A673 (cell line): Measurements from ENCODE around the gene POLD2. TPM values are rescaled to one million over a fixed set of nuclear protein-coding genes. Genes with fewer than 3 reads are reported as not detected.

Experiments
- BruUV-seq: library from RNA; stranded (reverse); fragments of 400-500 nt; replicated peaks from 2 replicates; lab custom pipeline; 2021; lab: Mats Ljungman, UMichigan
- CTCF ChIA-PET: fragments of 300-600 bp; sonication (Branson Sonifier 250); formaldehyde crosslinking; loops from one replicate; lab custom pipeline; 2022; ENCODE audit warnings: antibody characterized with exemption; lab: Charles Lee
- POLR2A ChIA-PET: fragments of 300-600 bp; sonication (Branson Sonifier 250); formaldehyde crosslinking; loops from one replicate; lab custom pipeline; 2022; ENCODE audit warnings: antibody characterized with exemption; ENCODE audit not compliant: low non-redundant PET; lab: Charles Lee
- DNase-seq: peaks from one replicate; pipeline ENCODE4 v3.0.0-alpha.2; 2015; ENCODE audit warnings: low spot score
- H3K27ac ChIP-seq: fragments of 200-600 bp; sonication (generic); 2 replicates; pipeline ENCODE4 v1.5.1; 2016; ENCODE audit warnings: mixed run types, low read depth, mild to moderate bottlenecking, mixed read lengths, antibody characterized with exemption, low read length; ENCODE audit not compliant: poor library complexity, severe bottlenecking
- H3K27me3 ChIP-seq: fragments of 200-600 bp; sonication (generic); replicated peaks from 2 replicates; pipeline ENCODE4 v1.6.1; 2017; ENCODE audit warnings: mixed run types, low read depth, mild to moderate bottlenecking, mixed read lengths, antibody characterized with exemption, low read length; ENCODE audit not compliant: insufficient read depth, poor library complexity
- H3K36me3 ChIP-seq: fragments of 200-600 bp; sonication (generic); 2 replicates; pipeline ENCODE4 v1.6.1; 2016; ENCODE audit warnings: mixed run types, mild to moderate bottlenecking, mixed read lengths, antibody characterized with exemption, low read length; ENCODE audit not compliant: insufficient read depth, poor library complexity, severe bottlenecking
- H3K4me1 ChIP-seq: fragments of 200-600 bp; sonication (generic); 2 replicates; pipeline ENCODE4 v1.6.1; 2017; ENCODE audit warnings: mixed run types, mild to moderate bottlenecking, mixed read lengths, antibody characterized with exemption, low read length; ENCODE audit not compliant: insufficient read depth, poor library complexity, severe bottlenecking
- H3K4me3 ChIP-seq: fragments of 200-600 bp; sonication (generic); 2 replicates; pipeline ENCODE4 v1.5.1; 2016; ENCODE audit warnings: low read depth, mixed run types, mild to moderate bottlenecking, mixed read lengths, low read length; ENCODE audit not compliant: poor library complexity, severe bottlenecking
- H3K9me3 ChIP-seq: fragments of 200-600 bp; sonication (generic); 2 replicates; pipeline ENCODE4 v1.6.1; 2016; ENCODE audit warnings: mixed run types, low read depth, mild to moderate bottlenecking, mixed read lengths, antibody characterized with exemption, low read length; ENCODE audit not compliant: poor library complexity, severe bottlenecking
- EZH2 ChIP-seq: fragments of 200-600 bp; sonication (generic); IDR thresholded peaks from 2 replicates; pipeline ENCODE4 v1.6.1; 2017; ENCODE audit warnings: borderline replicate concordance, low read depth, mild to moderate bottlenecking, mixed read lengths, antibody characterized with exemption, low read length; ENCODE audit not compliant: poor library complexity, severe bottlenecking
- intact Hi-C: fragments of 100-400 bp; cut with micrococcal nuclease; formaldehyde crosslinking; loops from one replicate; pipeline ENCODE4 v1.10.0; 2022; ENCODE audit not compliant: unreplicated experiment
- microRNA-seq: library from miRNA; unstranded; fragments of <30 nt; microRNA quantifications from one replicate; pipeline ENCODE4 v1.2.0, GENCODE V29; 2021
- total RNA-seq: library from RNA; stranded (reverse); gene quantifications from 2 replicates; pipeline ENCODE4 v1.2.3, GENCODE V29; 2021
- TF ChIP-seq, protein P1 (sequence below): fragments of 300-800, 200-600 bp; sonication (generic); conservative IDR thresholded peaks from 2 replicates; pipeline ENCODE4 v1.5.1; 2017; ENCODE audit warnings: low read depth, mild to moderate bottlenecking, antibody characterized with exemption, low read length, moderate library complexity, mixed read lengths

The POLD2 gene
- total RNA-seq, 1 experiment from 2014 or later: 252 TPM

DNA sequence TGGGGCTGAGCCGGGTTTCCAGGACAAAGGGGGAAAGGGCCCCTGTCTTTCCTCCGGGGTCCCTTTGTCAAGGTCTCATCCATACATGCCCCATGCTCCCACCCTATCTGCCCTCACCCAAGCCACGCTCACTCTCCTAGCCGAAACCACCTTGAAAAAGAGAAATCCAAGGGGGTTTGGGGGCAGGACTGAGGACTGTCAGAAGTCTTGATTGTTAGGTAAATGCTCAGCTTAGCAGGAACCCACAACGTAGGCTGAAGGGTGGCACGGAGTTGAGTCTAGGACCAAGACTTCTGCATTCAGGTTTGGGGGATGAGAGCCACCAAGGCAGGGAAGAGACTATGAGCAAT lies 57.3 kb downstream of the POLD2 start:
- Histone ChIP-seq H3K4me1 (peaks cover 3% of the 10 kb centered on the region), H3K4me3 (no peak overlapping the region), H3K27ac (no peak overlapping the region), H3K36me3 (no peaks in the 10 kb centered on the region), H3K27me3 (no peaks in the 10 kb centered on the region), H3K9me3 (no peaks in the 10 kb centered on the region)
- BruUV-seq: no TSS peak
- DNase-seq: no peak
- ChIA-PET POLR2A (no interaction called here), CTCF (interaction anchor here (0.7 kb wide), 1 partner anchor 21 kb away, joined by 4 read pairs; no protein-coding TSS in a partner anchor)
- TF ChIP-seq, protein P1, sequence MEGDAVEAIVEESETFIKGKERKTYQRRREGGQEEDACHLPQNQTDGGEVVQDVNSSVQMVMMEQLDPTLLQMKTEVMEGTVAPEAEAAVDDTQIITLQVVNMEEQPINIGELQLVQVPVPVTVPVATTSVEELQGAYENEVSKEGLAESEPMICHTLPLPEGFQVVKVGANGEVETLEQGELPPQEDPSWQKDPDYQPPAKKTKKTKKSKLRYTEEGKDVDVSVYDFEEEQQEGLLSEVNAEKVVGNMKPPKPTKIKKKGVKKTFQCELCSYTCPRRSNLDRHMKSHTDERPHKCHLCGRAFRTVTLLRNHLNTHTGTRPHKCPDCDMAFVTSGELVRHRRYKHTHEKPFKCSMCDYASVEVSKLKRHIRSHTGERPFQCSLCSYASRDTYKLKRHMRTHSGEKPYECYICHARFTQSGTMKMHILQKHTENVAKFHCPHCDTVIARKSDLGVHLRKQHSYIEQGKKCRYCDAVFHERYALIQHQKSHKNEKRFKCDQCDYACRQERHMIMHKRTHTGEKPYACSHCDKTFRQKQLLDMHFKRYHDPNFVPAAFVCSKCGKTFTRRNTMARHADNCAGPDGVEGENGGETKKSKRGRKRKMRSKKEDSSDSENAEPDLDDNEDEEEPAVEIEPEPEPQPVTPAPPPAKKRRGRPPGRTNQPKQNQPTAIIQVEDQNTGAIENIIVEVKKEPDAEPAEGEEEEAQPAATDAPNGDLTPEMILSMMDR: no peak
- TF ChIP-seq EZH2: no peak
- intact Hi-C loops: no loop called here

DNA sequence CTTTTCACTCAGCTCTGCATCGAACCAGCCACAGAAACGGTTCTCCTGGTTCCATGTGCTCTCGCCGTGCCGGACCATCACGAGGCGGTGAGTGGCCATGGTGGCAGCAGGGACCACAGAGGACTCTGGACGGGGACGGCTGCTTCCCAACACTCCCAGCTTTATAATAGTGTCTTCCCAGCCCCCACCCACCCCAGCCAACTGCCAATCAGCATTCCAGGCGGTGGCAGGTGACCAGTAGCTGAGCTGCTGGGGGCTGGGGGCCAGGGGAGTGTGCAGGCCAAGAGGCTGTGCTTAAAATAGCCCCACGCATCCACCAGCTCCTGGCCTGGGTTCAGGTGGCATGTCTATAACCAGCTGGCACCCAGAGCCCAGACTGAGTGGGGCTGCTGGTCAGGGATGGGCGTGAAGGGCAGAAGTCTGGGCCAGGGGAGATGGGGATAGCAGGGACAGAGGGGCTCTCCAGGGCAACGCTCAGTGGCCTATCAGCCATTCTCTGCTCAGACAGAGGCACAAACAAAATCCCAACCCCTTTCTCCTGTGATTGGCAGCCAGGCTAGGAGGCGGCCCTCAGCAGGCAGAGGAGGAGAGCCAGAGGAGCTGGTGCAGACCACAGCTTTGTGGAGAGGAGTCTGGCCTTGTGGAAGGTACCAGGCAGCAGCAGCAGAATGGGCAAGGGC lies 57.8 kb downstream of the POLD2 start, which contains the start of gene PGAM2:
PGAM2 (minus strand) TSS at position 137 of the 680 bp plus-strand sequence; CDS start at position 99, 38 bp downstream.
- H3K4me3 ChIP-seq: no peak within 1 kb of the TSS

DNA sequence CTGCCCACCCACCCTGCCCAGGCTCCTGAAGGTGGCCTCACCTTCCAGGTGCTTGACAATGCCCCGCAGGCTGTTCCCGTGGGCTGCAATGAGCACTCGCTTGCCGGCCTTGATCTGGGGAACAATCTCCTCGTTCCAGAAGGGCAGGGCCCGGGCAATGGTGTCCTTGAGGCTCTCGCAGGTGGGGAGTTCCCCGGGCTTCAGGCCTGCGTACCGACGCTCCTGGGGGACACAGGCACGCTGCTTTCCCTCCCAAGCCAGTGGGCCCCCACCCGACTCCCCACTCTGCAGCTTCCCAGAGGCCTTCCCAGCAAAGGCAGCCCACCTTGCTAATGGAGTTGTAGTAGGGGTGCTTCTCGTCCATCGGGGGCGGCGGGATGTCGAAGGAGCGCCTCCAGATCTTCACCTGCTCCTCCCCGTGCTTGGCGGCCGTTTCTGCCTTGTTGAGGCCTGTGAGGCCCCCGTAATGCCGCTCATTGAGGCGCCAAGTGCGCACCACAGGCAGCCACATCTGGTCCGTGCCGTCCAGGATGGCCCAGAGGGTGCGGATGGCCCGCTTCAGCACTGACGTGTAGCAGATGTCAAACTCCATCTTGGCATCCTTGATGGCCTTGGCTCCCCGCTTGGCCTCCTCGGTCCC lies 58.4 kb downstream of the POLD2 start:
- CTCF ChIA-PET: no interaction called here
- POLR2A ChIA-PET: no interaction called here
- BruUV-seq: no TSS peak
- H3K4me3 ChIP-seq: no peak overlapping the region
- H3K9me3 ChIP-seq: no peaks in the 10 kb centered on the region
- DNase-seq: no peak
- H3K4me1 ChIP-seq: peaks cover 3% of the 10 kb centered on the region
- H3K27ac ChIP-seq: no peak overlapping the region
- no peak for TF ChIP-seq EZH2
- TF ChIP-seq, protein P1: no peak
- peaks cover 9% of the 10 kb centered on the region for H3K36me3 ChIP-seq
- intact Hi-C loops: no loop called here
- H3K27me3 ChIP-seq: no peaks in the 10 kb centered on the region

More for the DNA sequence above, 57.8 kb downstream of the POLD2 start, which contains the start of gene PGAM2:
- H3K36me3 ChIP-seq: peaks cover 5% of the 10 kb centered on the region
- no peaks in the 10 kb centered on the region for H3K27me3 ChIP-seq
- H3K4me1 ChIP-seq: peaks cover 3% of the 10 kb centered on the region
- DNase-seq: no peak
- TF ChIP-seq EZH2: no peak
- TF ChIP-seq, protein P1: no peak
- POLR2A ChIA-PET: no interaction called here
- BruUV-seq: no TSS peak
- CTCF ChIA-PET: no interaction called here
- no peaks in the 10 kb centered on the region for H3K9me3 ChIP-seq
- H3K27ac ChIP-seq: no peak within 1 kb of the TSS
- intact Hi-C loops: no loop called here

Small RNA genes lying within 50 kb of the gene (microRNA-seq; reads per million reads assigned to microRNA genes)
- gene MIR6838: not detected

Other genes starting within 250 kb of the POLD2 start
- 23.8 and 26.6 TPM in 2 replicates for gene URGCP, start 217.0 kb downstream of the POLD2 start, total RNA-seq
- gene UBE2D4, start 197.1 kb downstream of the POLD2 start, total RNA-seq: 10.6 and 11.8 TPM in 2 replicates
- gene SPDYE1, start 125.7 kb downstream of the POLD2 start, total RNA-seq: not detected in 2 replicates
- 64.5 and 74.4 TPM in 2 replicates for gene DBNL, start 78.8 kb downstream of the POLD2 start, total RNA-seq
- gene PGAM2, start 58.0 kb downstream of the POLD2 start, total RNA-seq: not detected in 2 replicates
- gene POLM, start 41.0 kb downstream of the POLD2 start, total RNA-seq: 9.6 and 12.8 TPM in 2 replicates
- gene AEBP1, start 19.2 kb downstream of the POLD2 start, total RNA-seq: 30.1 and 31.8 TPM in 2 replicates
- gene MYL7, start 17.8 kb upstream of the POLD2 start, total RNA-seq: not detected in 2 replicates
- gene GCK, start 65.9 kb upstream of the POLD2 start, total RNA-seq: not detected in 2 replicates
- 126 and 140 TPM in 2 replicates for gene YKT6, start 77.4 kb upstream of the POLD2 start, total RNA-seq
- 0.13 and 0.42 TPM in 2 replicates for gene CAMK2B, start 202.0 kb upstream of the POLD2 start, total RNA-seq